AG09319 (cell line): ENCODE measurements around the gene ECT2.
"Not testable (repeated sequence)": the region's sequence is repeated elsewhere in the genome, so short reads cannot be mapped to it uniquely, and the experiment has no call there.

Experiments
- DNase-seq: peaks from one replicate; pipeline ENCODE4 v3.0.0-alpha.2; 2010; ENCODE audit warnings: low read depth; ENCODE audit errors: extremely low read depth
- CTCF ChIP-seq: IDR thresholded peaks from 2 replicates; pipeline ENCODE4 v1.5.1; 2011; ENCODE audit warnings: low read depth, mild to moderate bottlenecking, inconsistent platforms, low read length, moderate library complexity

ECT2 gene

GRCh38 chr3:172749230-172749965, 1.1 kb upstream of the ECT2 start:
- DNase-seq = peak; percentile 91
- TF ChIP-seq CTCF = no peak

GRCh38 chr3:172750069-172750367, 508 bp upstream of the ECT2 start:
- DNase-seq = no peak
- TF ChIP-seq CTCF = no peak

- DNase-seq = no peak
- no peak for TF ChIP-seq CTCF
Measured at GRCh38 chr3:172751175-172751704, 714 bp downstream of the ECT2 start.

DNA sequence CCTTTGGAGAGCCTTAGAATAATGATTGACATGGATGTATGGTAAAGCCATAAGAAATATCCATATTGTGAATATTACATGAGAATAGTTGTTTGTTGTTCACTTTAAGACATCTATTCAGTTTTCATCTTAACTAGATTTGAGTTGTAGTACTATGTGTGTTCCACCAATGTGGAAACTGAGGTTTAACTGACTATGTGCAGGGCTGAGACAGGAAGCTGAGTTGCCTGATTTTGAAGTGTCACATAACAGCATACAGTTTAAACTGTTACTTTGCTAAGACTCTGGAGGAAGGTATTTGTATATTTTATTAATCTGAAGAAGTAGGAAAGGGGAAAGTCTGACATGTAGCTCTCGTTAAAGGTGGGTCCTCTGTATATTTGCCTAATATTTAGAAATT, 2.1 kb downstream of the ECT2 start:
- TF ChIP-seq CTCF = no peak
- no peak for DNase-seq

GRCh38 chr3:172753125-172753524, 2.6 kb downstream of the ECT2 start:
- TF ChIP-seq CTCF = no peak
- DNase-seq = no peak

DNA sequence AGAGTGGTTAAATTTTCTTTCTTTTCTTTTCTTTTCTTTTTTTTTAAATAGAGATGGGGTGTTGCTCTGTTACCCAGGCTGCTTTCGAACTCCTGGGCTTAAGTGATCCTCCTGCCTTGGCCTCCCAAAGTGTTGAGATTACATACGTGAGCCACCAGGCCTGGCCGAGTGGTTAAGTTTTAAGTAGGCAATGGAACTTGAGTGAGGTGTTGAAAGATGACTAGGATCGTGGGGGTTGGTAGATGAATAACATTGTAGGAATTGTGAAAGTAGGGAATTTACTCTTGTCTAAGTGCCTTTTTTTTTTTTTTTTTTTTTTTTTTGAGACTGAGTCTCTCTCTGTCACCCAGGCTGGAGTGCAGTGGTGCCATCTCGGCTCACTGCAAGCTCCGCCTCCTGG, 9.9 kb downstream of the ECT2 start:
- not testable (repeated sequence) for DNase-seq

- DNase-seq = no peak
Measured at GRCh38 chr3:172766241-172766640, 15.7 kb downstream of the ECT2 start.

More at GRCh38 chr3:172766241-172766640, 15.7 kb downstream of the ECT2 start:
- no peak for TF ChIP-seq CTCF
